Ascending aorta (tissue), 2 donors: ENCODE results near the gene IFT74. TPM values are rescaled to one million over a fixed set of nuclear protein-coding genes. Genes with fewer than 3 reads are reported as not detected.
A peak's percentile ranks its signal among the peaks of the same experiment; 100 is the strongest.

ENCODE experiments used
- DNase-seq, 2 donors: peaks; one replicate each; pipeline ENCODE4 v3.0.0-alpha.2; 2019; ENCODE audit warnings: low spot score in 2 of 2
- H3K27ac ChIP-seq, 2 donors: fragments of 200-600 bp; sonication (generic); one replicate each; pipeline ENCODE4 v1.5.1; 2016 to 2017; ENCODE audit warnings: mild to moderate bottlenecking in 1 of 2
- H3K27me3 ChIP-seq: fragments of 200-600 bp; sonication (generic); one replicate; pipeline ENCODE4 v1.5.1; 2017
- H3K36me3 ChIP-seq, 2 donors: fragments of 200-600 bp; sonication (generic); one replicate each; pipeline ENCODE4 v1.5.1; 2016
- H3K4me1 ChIP-seq, 2 donors: fragments of 200-600 bp; sonication (generic); one replicate each; pipeline ENCODE4 v1.5.1; 2016 to 2017; ENCODE audit warnings: mild to moderate bottlenecking in 1 of 2
- H3K4me3 ChIP-seq, 2 donors: fragments of 200-600 bp; sonication (generic); one replicate each; pipeline ENCODE4 v1.5.1; 2016 to 2017; ENCODE audit warnings: mild to moderate bottlenecking in 1 of 2
- H3K9me3 ChIP-seq, 2 donors: fragments of 200-600 bp; sonication (generic); one replicate each; pipeline ENCODE4 v1.5.1; 2016
- CTCF ChIP-seq, 3 experiments: fragments of 200-600 bp in 2 of 3; fragments of 450-650 bp in 1 of 3; sonication (generic) in 2 of 3; IDR thresholded peaks; one replicate each; pipeline ENCODE4 v1.5.1; 2016 to 2019; ENCODE audit warnings: antibody characterized with exemption in 3 of 3, mild to moderate bottlenecking in 1 of 3, moderate library complexity in 1 of 3
- intact Hi-C: fragments of 100-400 bp; cut with DNase I; formaldehyde crosslinking; loops from one replicate; pipeline ENCODE4 v1.15.1; 2023
- total RNA-seq: library from RNA; depleted of rRNA; stranded (reverse); fragments of >200 nt; gene quantifications from one replicate; pipeline ENCODE4 v1.1.0, GENCODE V29; 2016

The IFT74 gene
- total RNA-seq, 1 donor from 2014 or later: 5.2 TPM

GRCh38 chr9:27005491-27005890, 49.3 kb downstream of the IFT74 start, which contains the start of gene LRRC19:
TSS of gene LRRC19 (minus strand) at chr9:27005672. CDS start at chr9:26999694, 5,978 bp downstream.
- Histone ChIP-seq H3K4me3 (no peak within 1 kb of the TSS), H3K36me3 (peaks cover 0 to under 1% of the 10 kb centered on the region in 2 donors), H3K27ac (no peak within 1 kb of the TSS), H3K27me3 (no peaks in the 10 kb centered on the region), H3K9me3 (no peaks in the 10 kb centered on the region), H3K4me1 (no peaks in the 10 kb centered on the region)
- no peak for DNase-seq
- intact Hi-C loops: no loop called here
- TF ChIP-seq CTCF (IDR thresholded peaks at IDR 0.05): no peak

GRCh38 chr9:27019589-27019988, 63.4 kb downstream of the IFT74 start:
- Histone ChIP-seq H3K9me3 (no peaks in the 10 kb centered on the region), H3K27ac (no peak overlapping the region), H3K36me3 (peaks cover 21 to 51% of the 10 kb centered on the region in 2 donors), H3K27me3 (no peaks in the 10 kb centered on the region), H3K4me3 (no peak overlapping the region), H3K4me1 (no peaks in the 10 kb centered on the region)
- TF ChIP-seq CTCF (IDR thresholded peaks at IDR 0.05): no peak
- no peak for DNase-seq
- intact Hi-C loops: no loop called here

- TF ChIP-seq CTCF (IDR thresholded peaks at IDR 0.05): no peak
- Histone ChIP-seq H3K4me3 (no peak overlapping the region), H3K27me3 (no peaks in the 10 kb centered on the region), H3K9me3 (no peaks in the 10 kb centered on the region), H3K27ac (no peak overlapping the region), H3K36me3 (peaks cover 19 to 23% of the 10 kb centered on the region in 2 donors), H3K4me1 (no peaks in the 10 kb centered on the region)
- intact Hi-C loops: no loop called here
- DNase-seq: no peak
Observed at GRCh38 chr9:27022920-27023319, 66.7 kb downstream of the IFT74 start.

GRCh38 chr9:27029186-27029585, 73.0 kb downstream of the IFT74 start:
- TF ChIP-seq CTCF (IDR thresholded peaks at IDR 0.05): no peak
- Histone ChIP-seq H3K36me3 (peaks cover 2 to 7% of the 10 kb centered on the region in 2 donors), H3K27me3 (no peaks in the 10 kb centered on the region), H3K4me3 (no peak overlapping the region), H3K27ac (no peak overlapping the region), H3K9me3 (no peaks in the 10 kb centered on the region), H3K4me1 (no peaks in the 10 kb centered on the region)
- no peak for DNase-seq
- intact Hi-C loops: no loop called here

- intact Hi-C loops: loop anchor here (1.0 to 10.0 kb wide), 2 partner anchors 161 to 242 kb away; no protein-coding TSS in a partner anchor
- H3K4me3 ChIP-seq: no peak overlapping the region
- no peaks in the 10 kb centered on the region for H3K36me3 ChIP-seq
- peak; percentile 33 to 83 (median 76) for TF ChIP-seq CTCF (IDR thresholded peaks at IDR 0.05)
- no peaks in the 10 kb centered on the region for H3K27me3 ChIP-seq
- no peaks in the 10 kb centered on the region for H3K4me1 ChIP-seq
- no peaks in the 10 kb centered on the region for H3K9me3 ChIP-seq
- H3K27ac ChIP-seq: no peak overlapping the region
- peak in 1 of 2 donors; percentile 71 for DNase-seq
Observed at GRCh38 chr9:27033815-27034403, 77.7 kb downstream of the IFT74 start.
